Right ventricle myocardium superior (tissue), 1 donor: Measurements from ENCODE around the gene CFAP97. TPM values are rescaled to one million over a fixed set of nuclear protein-coding genes. Genes with fewer than 3 reads are reported as not detected.

Experiments
- ATAC-seq: fragments of 200-7000 bp; cut with Tn5 transposase; one replicate; pipeline ENCODE4 v1.9.1; 2020; ENCODE audit warnings: mild to moderate bottlenecking; ENCODE audit not compliant: poor library complexity
- DNase-seq: peaks from one replicate; pipeline ENCODE4 v3.0.0-alpha.2; 2020
- intact Hi-C: fragments of 100-400 bp; cut with DNase I; formaldehyde crosslinking; loops from one replicate; pipeline ENCODE4 v1.11.2; 2022
- total RNA-seq: library from RNA; stranded (reverse); fragmentation: NEBNext Ultra II Directional; extraction: Animal tissue kit (Norgen Biotek cat#: 25700); gene quantifications from one replicate; pipeline ENCODE4 v1.2.1, GENCODE V29; 2021
- donor health status: DM: no; HTN: yes; CAD: no; lungs with severe emphysema.

The CFAP97 gene
- total RNA-seq, 1 donor from 2014 or later, result 11.3 TPM

- ATAC-seq, result no peak
- intact Hi-C loops, result no loop called here
Observed at GRCh38 chr4:185167234-185167633, 36.6 kb downstream of the CFAP97 start.

GRCh38 chr4:185165605-185166063 lies 38.2 kb downstream of the CFAP97 start:
- peak; percentile 12 for ATAC-seq
- DNase-seq, result no peak
- intact Hi-C loops, result no loop called here

More at GRCh38 chr4:185167234-185167633, 36.6 kb downstream of the CFAP97 start:
- DNase-seq, result no peak

- intact Hi-C loops, result no loop called here
- DNase-seq, result no peak
- ATAC-seq, result no peak
Observed at GRCh38 chr4:185151296-185151695, 52.5 kb downstream of the CFAP97 start.

- intact Hi-C loops, result no loop called here
- DNase-seq (peak; percentile 39), ATAC-seq (peak; percentile 42)
Observed at GRCh38 chr4:185149392-185149791, 54.4 kb downstream of the CFAP97 start.

GRCh38 chr4:185145572-185145971 lies 58.2 kb downstream of the CFAP97 start:
- DNase-seq (peak; percentile 63), ATAC-seq (peak; percentile 9)
- intact Hi-C loops, result no loop called here

- DNase-seq, result no peak
- ATAC-seq, result no peak
- intact Hi-C loops, result no loop called here
Observed at GRCh38 chr4:185144601-185145240, 59.1 kb downstream of the CFAP97 start.

- intact Hi-C loops, result no loop called here
- peak; percentile 75 for DNase-seq
- peak; percentile 34 for ATAC-seq
Observed at GRCh38 chr4:185143601-185143969, 60.2 kb downstream of the CFAP97 start.

GRCh38 chr4:185142912-185143600 lies 60.7 kb downstream of the CFAP97 start, which contains the start of gene SLC25A4:
Gene SLC25A4 (plus strand): TSS chr4:185143266. CDS start chr4:185143373, 107 bp downstream.
- intact Hi-C loops, result no loop called here
- peak; percentile 88 for ATAC-seq
- DNase-seq, result peak; percentile 92

- intact Hi-C loops, result no loop called here
- DNase-seq (no peak), ATAC-seq (peak; percentile 26)
Observed at GRCh38 chr4:185142564-185142911, 61.3 kb downstream of the CFAP97 start.

GRCh38 chr4:185141777-185142176 lies 62.0 kb downstream of the CFAP97 start:
- DNase-seq (no peak), ATAC-seq (no peak)
- intact Hi-C loops, result no loop called here

GRCh38 chr4:185139736-185140135 lies 64.1 kb downstream of the CFAP97 start:
- DNase-seq, result no peak
- no peak for ATAC-seq
- intact Hi-C loops, result no loop called here

- DNase-seq, result no peak
Observed at GRCh38 chr4:185138161-185138560, 65.6 kb downstream of the CFAP97 start.

GRCh38 chr4:185137233-185137925 lies 66.4 kb downstream of the CFAP97 start:
- peak; percentile 59 for DNase-seq
- intact Hi-C loops, result no loop called here
- ATAC-seq, result peak; percentile 68

More at GRCh38 chr4:185138161-185138560, 65.6 kb downstream of the CFAP97 start:
- intact Hi-C loops, result no loop called here
- no peak for ATAC-seq

GRCh38 chr4:185134307-185134869 lies 69.4 kb downstream of the CFAP97 start:
- intact Hi-C loops, result loop anchor here (2.0 to 5.0 kb wide), 2 partner anchors 37 to 96 kb away; no protein-coding TSS in a partner anchor
- ATAC-seq (peak; percentile 63), DNase-seq (no peak)

GRCh38 chr4:185128272-185129119 lies 75.3 kb downstream of the CFAP97 start:
- DNase-seq, result peak; percentile 48
- intact Hi-C loops, result no loop called here
- ATAC-seq, result peak; percentile 70

- ATAC-seq, result peak; percentile 60
- intact Hi-C loops, result no loop called here
- peak; percentile 51 for DNase-seq
Observed at GRCh38 chr4:185127021-185127925, 76.5 kb downstream of the CFAP97 start.

- ATAC-seq (no peak), DNase-seq (no peak)
- intact Hi-C loops, result no loop called here
Observed at GRCh38 chr4:185124006-185124405, 79.8 kb downstream of the CFAP97 start.
